H7 (cell line): ENCODE results near the gene KCNQ1OT1. TPM values are rescaled to one million over a fixed set of nuclear protein-coding genes. Genes with fewer than 3 reads are reported as not detected.

ENCODE experiments used
- DNase-seq: peaks from one replicate; pipeline ENCODE4 v3.0.0; 2012
- H3K27me3 ChIP-seq: 2 replicates; pipeline ENCODE4 v1.6.0; 2011; ENCODE audit warnings: mild to moderate bottlenecking, low read length; ENCODE audit not compliant: control insufficient read depth, insufficient read depth
- H3K36me3 ChIP-seq: replicated peaks from 2 replicates; pipeline ENCODE4 v1.5.1; 2011; ENCODE audit warnings: low read length; ENCODE audit not compliant: control insufficient read depth, insufficient read depth
- H3K4me3 ChIP-seq: 2 replicates; pipeline ENCODE4 v1.5.1; 2011; ENCODE audit warnings: low read depth, mild to moderate bottlenecking, control low read depth, low read length, moderate library complexity; ENCODE audit not compliant: insufficient read depth
- total RNA-seq: library from RNA; depleted of rRNA; stranded (reverse); fragments of >200 nt; shearing (Covaris generic); gene quantifications from 2 replicates; pipeline ENCODE4 v1.2.3, GENCODE V29; 2014

The KCNQ1OT1 gene
- total RNA-seq, 1 experiment from 2014 or later = 0.83 TPM

GRCh38 chr11:2669634-2670469, 29.9 kb downstream of the KCNQ1OT1 start:
- Histone ChIP-seq H3K36me3 (no peaks in the 10 kb centered on the region; the same call in 1 of the 2 replicates), H3K27me3 (no peaks in the 10 kb centered on the region), H3K4me3 (no peak overlapping the region)
- no peak for DNase-seq

GRCh38 chr11:2668876-2669275, 30.9 kb downstream of the KCNQ1OT1 start:
- no peaks in the 10 kb centered on the region; the same call in 1 of the 2 replicates for H3K36me3 ChIP-seq
- H3K27me3 ChIP-seq = no peaks in the 10 kb centered on the region
- no peak for DNase-seq
- H3K4me3 ChIP-seq = no peak overlapping the region

- H3K36me3 ChIP-seq = peaks cover 1% of the 10 kb centered on the region; the same call in 1 of the 2 replicates
- no peak for DNase-seq
- no peaks in the 10 kb centered on the region for H3K27me3 ChIP-seq
- no peak overlapping the region for H3K4me3 ChIP-seq
These were observed 31.9 kb downstream of the KCNQ1OT1 start for GRCh38 chr11:2667940-2668339.

GRCh38 chr11:2666828-2667570, 32.8 kb downstream of the KCNQ1OT1 start:
- peaks cover 1% of the 10 kb centered on the region; the same call in 1 of the 2 replicates for H3K36me3 ChIP-seq
- no peak for DNase-seq
- H3K4me3 ChIP-seq = no peak overlapping the region
- no peaks in the 10 kb centered on the region; the same call in 1 of the 2 replicates for H3K27me3 ChIP-seq

- no peak for DNase-seq
- H3K27me3 ChIP-seq = no peaks in the 10 kb centered on the region; the same call in 1 of the 2 replicates
- peaks cover 1% of the 10 kb centered on the region; the same call in 1 of the 2 replicates for H3K36me3 ChIP-seq
- no peak overlapping the region for H3K4me3 ChIP-seq
These were observed 33.4 kb downstream of the KCNQ1OT1 start for GRCh38 chr11:2666401-2666741.

- no peak for DNase-seq
- Histone ChIP-seq H3K4me3 (no peak overlapping the region), H3K27me3 (no peaks in the 10 kb centered on the region; the same call in 1 of the 2 replicates), H3K36me3 (peaks cover 1% of the 10 kb centered on the region; the same call in 1 of the 2 replicates)
These were observed 34.0 kb downstream of the KCNQ1OT1 start for GRCh38 chr11:2665526-2666400.

GRCh38 chr11:2664791-2665525, 34.8 kb downstream of the KCNQ1OT1 start:
- Histone ChIP-seq H3K27me3 (no peaks in the 10 kb centered on the region; the same call in 1 of the 2 replicates), H3K4me3 (no peak overlapping the region), H3K36me3 (peaks cover 1% of the 10 kb centered on the region; the same call in 1 of the 2 replicates)
- peak; percentile 20 for DNase-seq

GRCh38 chr11:2664376-2664775, 35.4 kb downstream of the KCNQ1OT1 start:
- Histone ChIP-seq H3K4me3 (no peak overlapping the region), H3K36me3 (peaks cover 1% of the 10 kb centered on the region; the same call in 1 of the 2 replicates), H3K27me3 (no peaks in the 10 kb centered on the region; the same call in 1 of the 2 replicates)
- peak; percentile 27 for DNase-seq

- no peak for DNase-seq
- Histone ChIP-seq H3K36me3 (peaks cover 1% of the 10 kb centered on the region; the same call in 1 of the 2 replicates), H3K4me3 (no peak overlapping the region), H3K27me3 (no peaks in the 10 kb centered on the region; the same call in 1 of the 2 replicates)
These were observed 35.9 kb downstream of the KCNQ1OT1 start for GRCh38 chr11:2663915-2664314.

GRCh38 chr11:2663506-2663905, 36.3 kb downstream of the KCNQ1OT1 start:
- peak; percentile 15 for DNase-seq
- no peaks in the 10 kb centered on the region; the same call in 1 of the 2 replicates for H3K27me3 ChIP-seq
- no peak overlapping the region for H3K4me3 ChIP-seq
- H3K36me3 ChIP-seq = peaks cover 1% of the 10 kb centered on the region; the same call in 1 of the 2 replicates

- peak; percentile 25 for DNase-seq
- H3K36me3 ChIP-seq = peaks cover 1% of the 10 kb centered on the region; the same call in 1 of the 2 replicates
- H3K4me3 ChIP-seq = no peak overlapping the region
- H3K27me3 ChIP-seq = no peaks in the 10 kb centered on the region; the same call in 1 of the 2 replicates
These were observed 37.1 kb downstream of the KCNQ1OT1 start for GRCh38 chr11:2662430-2663299.

- peak; percentile 10 for DNase-seq
- peaks cover 1% of the 10 kb centered on the region; the same call in 1 of the 2 replicates for H3K36me3 ChIP-seq
- H3K4me3 ChIP-seq = no peak overlapping the region
- H3K27me3 ChIP-seq = no peaks in the 10 kb centered on the region; the same call in 1 of the 2 replicates
These were observed 37.8 kb downstream of the KCNQ1OT1 start for GRCh38 chr11:2662024-2662312.
